Stimulated activated CD8-positive, alpha-beta memory T cell treated with anti-CD3 and anti-CD28 coated beads, Interleukin-2, amount 100 ng/mL, for 1 hour (primary cell): Measurements from ENCODE around the gene ZNF549.

Source experiments
- DNase-seq, 2 donors: peaks; one replicate each; pipeline ENCODE4 v3.0.0-alpha.2; 2020; ENCODE audit warnings: low read depth in 2 of 2

Gene ZNF549

GRCh38 chr19:57566396-57567265 is 39.5 kb downstream of the ZNF549 start:
- no peak for DNase-seq

- no peak for DNase-seq
Observed at GRCh38 chr19:57570707-57571106, 43.6 kb downstream of the ZNF549 start.

GRCh38 chr19:57572415-57572947 is 45.3 kb downstream of the ZNF549 start:
- no peak for DNase-seq

- no peak for DNase-seq
Observed at GRCh38 chr19:57576661-57577060, 49.5 kb downstream of the ZNF549 start.

GRCh38 chr19:57578487-57579205 is 51.5 kb downstream of the ZNF549 start, which contains the start of gene ZNF416:
Gene ZNF416, minus strand, starts transcription at chr19:57578911. Its CDS starts 207 bp downstream, at chr19:57578704.
- DNase-seq: peak; percentile 90 to 91

- DNase-seq: no peak
Observed at GRCh38 chr19:57583104-57583520, 56.0 kb downstream of the ZNF549 start.

GRCh38 chr19:57583521-57584416 is 56.6 kb downstream of the ZNF549 start, which contains the start of gene ZIK1:
Gene ZIK1, plus strand, starts transcription at chr19:57584145. Its CDS starts 212 bp downstream, at chr19:57584357.
- DNase-seq: peak; percentile 69 to 70

GRCh38 chr19:57587529-57587928 is 60.4 kb downstream of the ZNF549 start:
- no peak for DNase-seq

- DNase-seq: no peak
Observed at GRCh38 chr19:57599377-57599760, 72.2 kb downstream of the ZNF549 start.

GRCh38 chr19:57599761-57600383 is 72.7 kb downstream of the ZNF549 start, which contains the start of gene ZNF530:
Gene ZNF530, plus strand, starts transcription at chr19:57599885. Its CDS starts 4,461 bp downstream, at chr19:57604346.
- DNase-seq: peak; percentile 64 to 77

- DNase-seq: no peak
Observed at GRCh38 chr19:57606931-57607330, 79.8 kb downstream of the ZNF549 start.
